Measurements from ENCODE around the gene GATA2. TPM values are rescaled to one million over a fixed set of nuclear protein-coding genes. Genes with fewer than 3 reads are reported as not detected.

Gene GATA2
- total and polyA plus RNA-seq, 2 of the 13 experiments (the other 11 are each of a cell fraction or from before 2014, with no cell fraction given), result 3.5 to 6.2 TPM

GRCh38 chr3:128434524-128434923 lies 58.5 kb downstream of the GATA2 start:
- no peak overlapping the region for H3K9ac ChIP-seq (ENCODE audit: insufficient read depth, low read depth, low read length)
- TF ChIP-seq SATB2 (CRISPR knock-in tag; IDR thresholded peaks at IDR 0.05) (no peak), ZNF768 (CRISPR knock-in tag; IDR thresholded peaks at IDR 0.05) (peak; percentile 78; the same call in 1 of the 2 replicates)
- CTCF ChIA-PET (ENCODE audit: low intra/inter-chr PET ratio, low total read pairs), result no interaction called here
- in situ Hi-C loops (cut with HindIII; ENCODE audit: extremely low pct_ligation_motif_present, low pct_unique_long_range_greater_than_20kb), result no loop called here
- WGBS (ENCODE audit: low lambda C conversion rate), result 22% methylated on average over 2 of the region's 2 CpGs
- H3K4me3 ChIP-seq (replicated peaks in 1 of 3; ENCODE audit: insufficient read depth in 1 of 3, low read depth in 2 of 3, low read length in 3 of 3), result no peak overlapping the region
- no peaks in the 10 kb centered on the region for H3K79me2 ChIP-seq (ENCODE audit: insufficient read depth, low read length)
- no peak overlapping the region for H3K4me2 ChIP-seq (ENCODE audit: low read depth, low read length)
- no peak overlapping the region for H2AFZ ChIP-seq (ENCODE audit: low read length)
- peaks cover 17 to 70% of the 10 kb centered on the region in 2 experiments for H3K27me3 ChIP-seq (ENCODE audit: control insufficient read depth in 1 of 2, insufficient read depth in 2 of 2, low read length in 2 of 2)
- H3K27ac ChIP-seq (ENCODE audit: extremely low read length, insufficient read depth, low read length), result no peak overlapping the region
- H4K20me1 ChIP-seq (ENCODE audit: insufficient read depth, low read length), result no peaks in the 10 kb centered on the region
- ATAC-seq, result no peak
- H3K36me3 ChIP-seq (replicated peaks in 1 of 2; ENCODE audit: control insufficient read depth in 1 of 2, insufficient read depth in 2 of 2, low read length in 2 of 2), result no peaks in the 10 kb centered on the region
- H3K4me1 ChIP-seq (ENCODE audit: insufficient read depth, low read length), result 0 out of 2 replicates have a peak, but pooled peaks cover 7% of the 10 kb centered on the region
- POLR2A ChIA-PET, result no interaction called here
- no peaks in the 10 kb centered on the region for H3K9me3 ChIP-seq (ENCODE audit: low read length)
- no TSS peak for BruUV-seq (replicated peaks)
- no peak for DNase-seq (ENCODE audit: low spot score)
- FAIRE-seq, result no peak
- intact Hi-C loops (cut with micrococcal nuclease; ENCODE audit: unreplicated experiment), result no loop called here

- no peak overlapping the region for H3K4me2 ChIP-seq (ENCODE audit: low read depth, low read length)
- no peaks in the 10 kb centered on the region for H3K79me2 ChIP-seq (ENCODE audit: insufficient read depth, low read length)
- BruUV-seq (replicated peaks), result no TSS peak
- intact Hi-C loops (cut with micrococcal nuclease; ENCODE audit: unreplicated experiment), result no loop called here
- H4K20me1 ChIP-seq (ENCODE audit: insufficient read depth, low read length), result no peaks in the 10 kb centered on the region
- ATAC-seq, result no peak
- peaks cover 18 to 65% of the 10 kb centered on the region in 2 experiments for H3K27me3 ChIP-seq (ENCODE audit: control insufficient read depth in 1 of 2, insufficient read depth in 2 of 2, low read length in 2 of 2)
- H3K27ac ChIP-seq (ENCODE audit: extremely low read length, insufficient read depth, low read length), result no peak overlapping the region
- H3K4me3 ChIP-seq (replicated peaks in 1 of 3; ENCODE audit: insufficient read depth in 1 of 3, low read depth in 2 of 3, low read length in 3 of 3), result no peak overlapping the region
- no peak overlapping the region for H3K9ac ChIP-seq (ENCODE audit: insufficient read depth, low read depth, low read length)
- no peak overlapping the region for H2AFZ ChIP-seq (ENCODE audit: low read length)
- no peaks in the 10 kb centered on the region for H3K36me3 ChIP-seq (replicated peaks in 1 of 2; ENCODE audit: control insufficient read depth in 1 of 2, insufficient read depth in 2 of 2, low read length in 2 of 2)
- ChIA-PET CTCF (ENCODE audit: low intra/inter-chr PET ratio, low total read pairs) (no interaction called here), POLR2A (no interaction called here)
- FAIRE-seq, result no peak
- in situ Hi-C loops (cut with HindIII; ENCODE audit: extremely low pct_ligation_motif_present, low pct_unique_long_range_greater_than_20kb), result no loop called here
- no peak for DNase-seq (ENCODE audit: low spot score)
- WGBS (ENCODE audit: low lambda C conversion rate), result 17% methylated on average over 2 of the region's 2 CpGs
- 0 out of 2 replicates have a peak, but pooled peaks cover 7% of the 10 kb centered on the region for H3K4me1 ChIP-seq (ENCODE audit: insufficient read depth, low read length)
- H3K9me3 ChIP-seq (ENCODE audit: low read length), result no peaks in the 10 kb centered on the region
- no peak for TF ChIP-seq ZHX2 (IDR thresholded peaks at IDR 0.05; ENCODE audit: low read depth)
- TF ChIP-seq ZHX2 (CRISPR knock-in tag; IDR thresholded peaks at IDR 0.05; ENCODE audit: borderline replicate concordance), result no peak
- no peak for TF ChIP-seq AHR (CRISPR knock-in tag; IDR thresholded peaks at IDR 0.05)
- TF ChIP-seq NBN (conservative IDR thresholded peaks at IDR 0.05), result no peak
- TF ChIP-seq ZNF713 (CRISPR knock-in tag; IDR thresholded peaks at IDR 0.05), result no peak
- no peak for TF ChIP-seq ZNF274 (CRISPR knock-in tag; IDR thresholded peaks at IDR 0.05)
- TF ChIP-seq CENPBD1 (CRISPR knock-in tag; IDR thresholded peaks at IDR 0.05; ENCODE audit: borderline replicate concordance, low read depth), result no peak
- no peak for TF ChIP-seq ZNF788 (CRISPR knock-in tag; IDR thresholded peaks at IDR 0.05; ENCODE audit: borderline replicate concordance)
- TF ChIP-seq ZBTB25 (CRISPR knock-in tag; IDR thresholded peaks at IDR 0.05), result no peak
- TF ChIP-seq ZNF136 (CRISPR knock-in tag; IDR thresholded peaks at IDR 0.05; ENCODE audit: low read depth), result no peak
Observed at GRCh38 chr3:128433837-128434165, 59.2 kb downstream of the GATA2 start.
